ENCODE results near the gene DHX58. TPM values are rescaled to one million over a fixed set of nuclear protein-coding genes. Genes with fewer than 3 reads are reported as not detected.

Gene DHX58
- total and polyA plus RNA-seq, 7 donors, result 1.3 to 4.2 (median 2.8) TPM

DNA sequence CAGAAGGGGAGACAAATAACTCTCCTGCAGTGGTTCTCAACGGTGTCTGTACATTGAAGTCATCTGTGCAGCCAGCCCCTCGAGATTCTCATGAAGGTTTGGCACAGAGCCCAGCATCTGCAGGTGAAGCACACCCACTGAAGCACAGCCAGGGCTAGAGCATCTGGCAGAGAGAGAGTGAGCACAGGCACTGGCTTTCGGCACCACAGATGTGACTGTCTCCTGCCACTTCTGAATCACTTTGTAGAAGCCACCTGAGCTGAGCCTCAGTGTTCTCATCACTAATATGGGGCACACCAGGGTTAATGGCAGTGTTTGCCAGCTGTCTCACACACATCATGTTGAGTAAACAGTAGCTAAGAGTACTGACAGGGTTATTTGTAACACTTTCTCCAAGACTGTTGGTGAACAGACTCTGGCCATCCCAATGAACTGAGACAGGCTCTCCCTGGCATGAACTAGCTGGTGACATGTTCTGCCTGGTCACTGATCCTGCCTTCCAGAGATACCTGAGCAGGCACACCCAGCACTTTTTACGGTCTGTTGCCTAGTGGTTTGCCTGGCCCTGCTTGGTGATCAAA lies 21.0 kb upstream of the DHX58 start:
- intact Hi-C loops (cut with DNase I), result loop anchor here in 1 of 2 donors (10.0 kb wide), 1 partner anchor 141 kb away; the partner anchor contains the start of gene STAT5B
- DNase-seq (no peak), ATAC-seq (peak; percentile 42 to 67 (median 50))
- Histone ChIP-seq H3K36me3 (ENCODE audit: insufficient read depth in 1 of 2, low read depth in 1 of 2) (peaks cover 4 to 41% of the 10 kb centered on the region in 2 donors), H3K9me3 (no peaks in the 10 kb centered on the region), H3K4me1 (peaks cover 88% of the 10 kb centered on the region), H3K4me3 (no peak overlapping the region), H3K27me3 (ENCODE audit: insufficient read depth in 3 of 3, low read length in 2 of 3) (no peaks in the 10 kb centered on the region), H3K27ac (peak overlapping the region; percentile 59)
- WGBS, 3 donors, result 17 to 25% (median 22%) methylated on average over 4 of the region's 4 CpGs
- TF ChIP-seq, protein P1, sequence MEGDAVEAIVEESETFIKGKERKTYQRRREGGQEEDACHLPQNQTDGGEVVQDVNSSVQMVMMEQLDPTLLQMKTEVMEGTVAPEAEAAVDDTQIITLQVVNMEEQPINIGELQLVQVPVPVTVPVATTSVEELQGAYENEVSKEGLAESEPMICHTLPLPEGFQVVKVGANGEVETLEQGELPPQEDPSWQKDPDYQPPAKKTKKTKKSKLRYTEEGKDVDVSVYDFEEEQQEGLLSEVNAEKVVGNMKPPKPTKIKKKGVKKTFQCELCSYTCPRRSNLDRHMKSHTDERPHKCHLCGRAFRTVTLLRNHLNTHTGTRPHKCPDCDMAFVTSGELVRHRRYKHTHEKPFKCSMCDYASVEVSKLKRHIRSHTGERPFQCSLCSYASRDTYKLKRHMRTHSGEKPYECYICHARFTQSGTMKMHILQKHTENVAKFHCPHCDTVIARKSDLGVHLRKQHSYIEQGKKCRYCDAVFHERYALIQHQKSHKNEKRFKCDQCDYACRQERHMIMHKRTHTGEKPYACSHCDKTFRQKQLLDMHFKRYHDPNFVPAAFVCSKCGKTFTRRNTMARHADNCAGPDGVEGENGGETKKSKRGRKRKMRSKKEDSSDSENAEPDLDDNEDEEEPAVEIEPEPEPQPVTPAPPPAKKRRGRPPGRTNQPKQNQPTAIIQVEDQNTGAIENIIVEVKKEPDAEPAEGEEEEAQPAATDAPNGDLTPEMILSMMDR (IDR thresholded peaks at IDR 0.05), result no peak

DNA sequence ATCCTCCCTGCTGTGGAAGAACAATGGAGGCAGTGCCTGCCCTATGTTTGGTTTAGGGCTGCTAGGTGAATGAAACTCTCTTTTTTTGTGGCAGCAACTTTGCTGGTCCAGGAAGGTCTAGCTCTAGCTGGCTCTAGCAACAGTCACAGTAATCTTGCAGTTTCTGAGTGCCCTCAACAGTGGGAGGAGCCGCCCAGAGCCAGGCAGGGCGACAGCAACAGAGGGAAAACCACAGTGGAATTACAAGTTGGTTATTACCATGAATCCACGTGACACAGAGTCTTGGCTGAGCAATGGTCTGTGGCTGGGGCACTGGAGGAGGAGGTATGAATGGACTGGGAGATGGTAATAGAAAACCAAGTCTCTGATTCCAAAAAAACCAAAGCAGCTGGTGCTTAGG lies 20.4 kb upstream of the DHX58 start:
- Histone ChIP-seq H3K27ac (peak overlapping the region; percentile 59), H3K27me3 (ENCODE audit: insufficient read depth in 3 of 3, low read length in 2 of 3) (no peaks in the 10 kb centered on the region), H3K4me1 (peaks cover 82% of the 10 kb centered on the region), H3K9me3 (no peaks in the 10 kb centered on the region), H3K4me3 (peak overlapping the region; percentile 29), H3K36me3 (ENCODE audit: insufficient read depth in 1 of 2, low read depth in 1 of 2) (peaks cover 4 to 47% of the 10 kb centered on the region in 2 donors)
- peak; percentile 80 to 98 (median 88) for ATAC-seq
- DNase-seq, result peak in 1 of 2 donors; percentile 63
- intact Hi-C loops (cut with DNase I), result loop anchor here in 1 of 2 donors (10.0 kb wide), 1 partner anchor 142 kb away; the partner anchor contains the start of gene STAT5B
- 9 to 29% (median 12%) methylated on average over 3 of the region's 3 CpGs for WGBS, 3 donors
- TF ChIP-seq, protein P1 (IDR thresholded peaks at IDR 0.05), result no peak

DNA sequence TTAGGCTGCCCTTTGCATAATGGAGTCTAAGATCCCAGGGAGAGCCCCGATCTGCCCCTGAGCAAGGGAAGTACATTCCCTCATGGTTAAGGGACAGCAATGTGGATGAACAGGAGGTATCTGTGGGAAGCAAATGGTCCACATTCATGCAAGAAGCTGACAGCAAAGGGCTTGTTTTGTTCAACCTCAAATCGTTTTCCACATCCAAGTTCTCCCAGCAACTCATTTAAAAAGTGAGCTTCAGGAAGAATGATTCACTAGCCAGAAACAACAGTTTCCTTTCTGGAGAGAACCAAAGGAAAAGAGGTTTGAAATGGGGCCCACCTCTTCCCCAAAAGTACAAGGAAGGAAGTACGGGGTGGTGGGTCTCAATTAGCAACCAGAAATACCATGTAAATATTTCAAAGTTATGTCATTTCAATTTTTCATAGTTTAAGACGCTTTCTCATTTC lies 19.5 kb upstream of the DHX58 start:
- H3K4me3 ChIP-seq, result no peak overlapping the region
- no peaks in the 10 kb centered on the region for H3K27me3 ChIP-seq (ENCODE audit: insufficient read depth in 3 of 3, low read length in 2 of 3)
- WGBS, 3 donors, result 61% methylated on average over 4 of the region's 4 CpGs
- DNase-seq (no peak), ATAC-seq (no peak)
- TF ChIP-seq, protein P1 (IDR thresholded peaks at IDR 0.05), result no peak
- intact Hi-C loops (cut with DNase I), result loop anchor here in 1 of 2 donors (10.0 kb wide), 1 partner anchor 143 kb away; the partner anchor contains the start of gene STAT5B
- no peaks in the 10 kb centered on the region for H3K9me3 ChIP-seq
- H3K27ac ChIP-seq, result peak overlapping the region; percentile 59
- peaks cover 72% of the 10 kb centered on the region for H3K4me1 ChIP-seq
- peaks cover 4 to 50% of the 10 kb centered on the region in 2 donors for H3K36me3 ChIP-seq (ENCODE audit: insufficient read depth in 1 of 2, low read depth in 1 of 2)

DNA sequence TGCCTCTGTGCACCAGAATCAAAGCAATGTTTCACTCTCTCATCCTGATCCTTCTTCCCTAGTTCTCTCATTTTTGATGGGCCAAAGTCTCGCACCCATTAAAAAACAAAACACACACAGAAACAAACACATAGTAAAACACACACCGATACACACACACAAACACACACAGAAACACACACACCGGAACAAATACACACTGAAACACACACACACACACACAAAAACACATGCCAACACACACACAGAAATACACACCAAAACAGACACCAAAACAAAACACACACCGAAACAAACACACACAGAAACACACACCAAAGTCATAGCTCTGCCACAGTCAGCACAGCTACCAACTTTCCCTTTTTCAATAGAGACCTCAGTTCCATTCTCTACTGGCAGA lies 18.7 kb upstream of the DHX58 start:
- Histone ChIP-seq H3K27me3 (ENCODE audit: insufficient read depth in 3 of 3, low read length in 2 of 3) (no peaks in the 10 kb centered on the region), H3K36me3 (ENCODE audit: insufficient read depth in 1 of 2, low read depth in 1 of 2) (peaks cover 4 to 52% of the 10 kb centered on the region in 2 donors)

More for the DNA sequence above, 18.7 kb upstream of the DHX58 start:
- Histone ChIP-seq H3K4me3 (no peak overlapping the region), H3K4me1 (peaks cover 64% of the 10 kb centered on the region), H3K27ac (peak overlapping the region; percentile 59), H3K9me3 (no peaks in the 10 kb centered on the region)
- TF ChIP-seq, protein P1 (IDR thresholded peaks at IDR 0.05), result no peak
- no peak for DNase-seq
- no peak for ATAC-seq
- intact Hi-C loops (cut with DNase I), result loop anchor here in 1 of 2 donors (10.0 kb wide), 1 partner anchor 144 kb away; the partner anchor contains the start of gene STAT5B
- WGBS, 3 donors, result 93 to 94% (median 94%) methylated on average over 4 of the region's 4 CpGs
